Endodermal cell (in vitro differentiated cells): ENCODE measurements around the gene STAC2. TPM values are rescaled to one million over a fixed set of nuclear protein-coding genes. Genes with fewer than 3 reads are reported as not detected.

ENCODE experiments used
- DNase-seq: peaks from one replicate; pipeline ENCODE4 v3.0.0-alpha.2; 2017
- H3K27ac ChIP-seq: 2 replicates; pipeline ENCODE4 v1.5.1; 2013; ENCODE audit warnings: mild to moderate bottlenecking, low read depth, low read length, moderate library complexity
- H3K27me3 ChIP-seq: 2 replicates; pipeline ENCODE4 v1.6.1; 2013; ENCODE audit warnings: mild to moderate bottlenecking, low read length, moderate library complexity; ENCODE audit not compliant: insufficient read depth, control insufficient read depth, poor library complexity, severe bottlenecking
- H3K36me3 ChIP-seq: 2 replicates; pipeline ENCODE4 v1.7.0; 2013; ENCODE audit warnings: mild to moderate bottlenecking, low read length, moderate library complexity; ENCODE audit not compliant: control insufficient read depth, insufficient read depth
- H3K4me1 ChIP-seq: one replicate; pipeline ENCODE4 v1.7.0; 2013; ENCODE audit warnings: low read length; ENCODE audit not compliant: control insufficient read depth, insufficient read depth
- H3K4me3 ChIP-seq: 2 replicates; pipeline ENCODE4 v1.5.1; 2013; ENCODE audit warnings: mild to moderate bottlenecking, low read length, moderate library complexity
- H3K9ac ChIP-seq: 2 replicates; pipeline ENCODE4 v1.6.1; 2013; ENCODE audit warnings: mild to moderate bottlenecking, low read length, moderate library complexity; ENCODE audit not compliant: poor library complexity, severe bottlenecking; ENCODE audit errors: extremely low read depth
- H3K9me3 ChIP-seq: 2 replicates; pipeline ENCODE4 v1.6.1; 2013; ENCODE audit warnings: mild to moderate bottlenecking, low read length, moderate library complexity; ENCODE audit not compliant: control insufficient read depth
- H3K27ac Mint-ChIP-seq: 2 replicates; pipeline ENCODE4 v1.8.0; 2020; ENCODE audit warnings: mixed read lengths
- H3K27me3 Mint-ChIP-seq: 2 replicates; pipeline ENCODE4 v1.8.0; 2021; ENCODE audit warnings: mild to moderate bottlenecking, mixed read lengths; ENCODE audit not compliant: insufficient read depth
- H3K36me3 Mint-ChIP-seq: 2 replicates; pipeline ENCODE4 v1.8.0; 2020; ENCODE audit warnings: low read depth, mixed read lengths
- H3K4me1 Mint-ChIP-seq: 2 replicates; pipeline ENCODE4 v1.8.0; 2020; ENCODE audit warnings: mixed read lengths
- H3K4me3 Mint-ChIP-seq: 2 replicates; pipeline ENCODE4 v1.8.0; 2020; ENCODE audit warnings: mild to moderate bottlenecking, moderate library complexity, mixed read lengths
- H3K9me3 Mint-ChIP-seq: 2 replicates; pipeline ENCODE4 v1.8.0; 2020; ENCODE audit warnings: mild to moderate bottlenecking, mixed read lengths
- CTCF ChIP-seq: fragments of 200-600 bp; sonication (generic); conservative IDR thresholded peaks from 2 replicates; pipeline ENCODE4 v1.5.0; 2021; ENCODE audit warnings: antibody characterized with exemption, mild to moderate bottlenecking
- WGBS, 2 experiments: methylation state at CpG; one replicate each; pipeline versions ENCODE4 v1.1.5 to v1.1.7; 2013; ENCODE audit warnings: missing lambda C conversion rate in 2 of 2, mixed read lengths in 1 of 2; ENCODE audit not compliant: insufficient coverage in 1 of 2, insufficient read length in 1 of 2; 5-methylcytosine and 5-hydroxymethylcytosine counted together
- total RNA-seq, 2 donors: library from RNA; stranded (reverse); fragmentation: NEBNext Ultra II Directional in 1 of 2; extraction: Animal tissue kit (Norgen Biotek cat#: 25700) in 1 of 2; gene quantifications; 2 replicates in 1 of 2; 3 replicates in 1 of 2; pipeline ENCODE4 v1.2.1, GENCODE V29; 2021

Gene STAC2
- total RNA-seq, 2 donors from 2014 or later: 0.35 to 0.46 TPM

- no peaks in the 10 kb centered on the region for H3K27me3 ChIP-seq
- no peak overlapping the region for H3K4me3 Mint-ChIP-seq
- no peak overlapping the region for H3K27ac Mint-ChIP-seq
- no peak for DNase-seq
- H3K4me3 ChIP-seq: no peak overlapping the region
- H3K27me3 Mint-ChIP-seq: no peaks in the 10 kb centered on the region
- peaks cover 28% of the 10 kb centered on the region for H3K36me3 ChIP-seq
- peaks cover 42% of the 10 kb centered on the region for H3K36me3 Mint-ChIP-seq
- H3K4me1 ChIP-seq: no peaks in the 10 kb centered on the region
- no peaks in the 10 kb centered on the region for H3K9me3 Mint-ChIP-seq
- H3K27ac ChIP-seq: no peak overlapping the region
- no peak overlapping the region for H3K9ac ChIP-seq
- TF ChIP-seq CTCF: no peak
- no peaks in the 10 kb centered on the region for H3K9me3 ChIP-seq
- peaks cover 6% of the 10 kb centered on the region for H3K4me1 Mint-ChIP-seq
- WGBS, 2 experiments: 93 to 95% methylated on average over 2 to 4 of the region's 4 CpGs
Measured at GRCh38 chr17:39178536-39178935, 47.2 kb downstream of the STAC2 start.

GRCh38 chr17:39177256-39177655, 48.5 kb downstream of the STAC2 start:
- Mint-ChIP-seq H3K27ac (peak overlapping the region; percentile 85), H3K4me3 (peak overlapping the region; percentile 38), H3K27me3 (no peaks in the 10 kb centered on the region), H3K36me3 (peaks cover 32% of the 10 kb centered on the region), H3K9me3 (no peaks in the 10 kb centered on the region), H3K4me1 (peaks cover 7% of the 10 kb centered on the region)
- Histone ChIP-seq H3K4me3 (no peak overlapping the region), H3K9ac (no peak overlapping the region), H3K27me3 (no peaks in the 10 kb centered on the region), H3K36me3 (peaks cover 23% of the 10 kb centered on the region), H3K27ac (no peak overlapping the region), H3K9me3 (no peaks in the 10 kb centered on the region), H3K4me1 (no peaks in the 10 kb centered on the region)
- DNase-seq: peak; percentile 100
- no peak for TF ChIP-seq CTCF
- WGBS, 2 experiments: 91% methylated on average over 8 to 12 of the region's 12 CpGs

- H3K36me3 ChIP-seq: peaks cover 18% of the 10 kb centered on the region
Measured at GRCh38 chr17:39175695-39176093, 50.1 kb downstream of the STAC2 start.

More at GRCh38 chr17:39175695-39176093, 50.1 kb downstream of the STAC2 start:
- Histone ChIP-seq H3K9ac (no peak overlapping the region), H3K27ac (no peak overlapping the region), H3K4me1 (no peaks in the 10 kb centered on the region), H3K9me3 (no peaks in the 10 kb centered on the region), H3K27me3 (no peaks in the 10 kb centered on the region), H3K4me3 (no peak overlapping the region)
- Mint-ChIP-seq H3K27me3 (no peaks in the 10 kb centered on the region), H3K4me3 (no peak overlapping the region), H3K4me1 (peaks cover 11% of the 10 kb centered on the region), H3K9me3 (no peaks in the 10 kb centered on the region), H3K36me3 (peaks cover 26% of the 10 kb centered on the region), H3K27ac (peak overlapping the region; percentile 35)
- DNase-seq: peak; percentile 66
- TF ChIP-seq CTCF: no peak
- 90 to 95% methylated on average over 10 of the region's 10 CpGs for WGBS, 2 experiments
